HG03103 (cell line): ENCODE measurements around the gene RAD18.

Source experiments
- ATAC-seq: cut with Tn5 transposase; IDR thresholded peaks from one replicate; pipeline ENCODE4 v1.9.1; 2021; ENCODE audit warnings: low read depth; ENCODE audit not compliant: unreplicated experiment

The RAD18 gene

GRCh38 chr3:8839607-8840325 is 123.5 kb downstream of the RAD18 start:
- ATAC-seq, result no peak

- ATAC-seq, result no peak
Measured at GRCh38 chr3:8838765-8839423, 124.4 kb downstream of the RAD18 start.

- ATAC-seq, result no peak
Measured at GRCh38 chr3:8838234-8838633, 125.0 kb downstream of the RAD18 start.

- no peak for ATAC-seq
Measured at GRCh38 chr3:8837162-8837561, 126.1 kb downstream of the RAD18 start.

GRCh38 chr3:8836096-8836495 is 127.2 kb downstream of the RAD18 start:
- ATAC-seq, result no peak

GRCh38 chr3:8835385-8835784 is 127.9 kb downstream of the RAD18 start:
- ATAC-seq, result no peak

- no peak for ATAC-seq
Measured at GRCh38 chr3:8834974-8835373, 128.3 kb downstream of the RAD18 start.

- ATAC-seq, result no peak
Measured at GRCh38 chr3:8827641-8828040, 135.6 kb downstream of the RAD18 start.
